ENCODE data around the gene RABL6.
"Not testable (repeated sequence)": the region's sequence is repeated elsewhere in the genome, so short reads cannot be mapped to it uniquely, and the experiment has no call there.

The RABL6 gene

DNA sequence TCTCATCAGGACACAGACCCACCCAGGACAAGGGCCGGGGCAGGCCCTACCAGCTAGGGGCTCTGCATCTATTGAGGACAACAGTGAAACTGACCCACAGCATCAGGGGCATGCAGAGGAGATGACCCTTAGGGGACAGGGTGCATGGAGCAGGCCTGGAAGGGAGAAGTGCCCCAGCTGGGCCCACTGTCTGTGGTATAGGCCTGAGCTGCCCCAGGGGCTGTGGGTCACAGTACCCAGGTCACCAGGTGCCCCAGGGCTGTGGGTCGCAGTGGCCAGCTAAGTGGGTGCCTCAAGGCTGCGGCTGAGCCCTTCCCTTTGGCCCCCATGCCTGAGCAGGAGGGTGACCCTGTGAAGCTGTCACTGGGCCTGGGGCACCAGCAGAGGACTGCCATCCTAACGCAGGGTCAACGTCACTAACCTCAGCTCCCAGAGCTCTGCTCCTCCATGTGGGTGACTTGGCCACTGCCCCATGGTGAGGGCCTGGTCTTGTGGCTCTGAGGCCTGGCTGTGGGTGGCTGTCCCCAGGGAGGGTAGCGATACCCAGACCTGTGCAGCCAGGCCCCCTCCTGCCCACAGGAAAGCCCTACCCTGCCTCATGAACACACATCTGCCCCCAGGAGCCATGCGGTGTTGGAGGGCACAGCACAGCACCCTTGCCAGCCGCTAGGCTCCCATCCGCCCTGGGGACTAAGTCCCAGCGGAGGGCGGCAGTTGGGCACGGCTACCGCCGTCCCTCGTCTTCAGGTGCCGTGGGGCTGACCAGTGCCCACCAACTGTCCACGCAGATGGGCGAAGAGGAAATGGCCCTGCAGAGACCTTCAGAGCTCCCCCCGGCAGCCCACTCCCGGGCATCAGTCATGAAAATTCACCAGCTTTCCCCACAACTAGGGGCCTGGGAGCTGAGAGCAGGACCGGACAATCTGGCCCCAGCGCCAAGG is 53.5 kb downstream of the RABL6 start:
- DNase-seq = no peak

DNA sequence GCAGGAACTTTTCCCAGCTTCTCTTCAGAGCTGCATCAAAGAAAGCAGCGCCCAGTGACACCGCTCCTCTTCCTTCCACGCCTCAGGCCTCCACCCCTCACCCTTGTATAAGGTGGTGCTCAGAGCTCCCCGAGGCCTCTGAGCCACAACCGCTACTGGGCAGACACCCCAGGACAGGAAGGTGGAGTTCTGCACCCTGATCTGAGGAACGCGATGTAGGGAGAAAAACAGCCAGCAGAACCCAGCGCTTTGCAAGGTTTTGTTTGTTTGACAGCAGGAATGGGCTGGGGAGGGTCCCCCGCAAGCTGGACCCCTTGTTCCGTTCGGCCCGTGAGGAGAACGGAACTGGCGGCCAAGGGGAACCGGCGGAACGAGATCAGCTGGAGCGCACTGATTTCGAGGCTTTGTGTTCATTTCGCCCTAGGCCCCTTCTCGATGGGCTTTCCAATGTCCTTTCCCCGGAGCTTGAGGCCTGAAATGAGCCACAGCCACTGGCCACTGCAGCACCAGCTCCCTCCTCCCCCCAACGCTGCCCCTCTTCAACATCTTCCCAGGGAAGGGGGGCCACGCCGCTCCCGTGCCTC is 54.2 kb downstream of the RABL6 start:
- DNase-seq = no peak

DNA sequence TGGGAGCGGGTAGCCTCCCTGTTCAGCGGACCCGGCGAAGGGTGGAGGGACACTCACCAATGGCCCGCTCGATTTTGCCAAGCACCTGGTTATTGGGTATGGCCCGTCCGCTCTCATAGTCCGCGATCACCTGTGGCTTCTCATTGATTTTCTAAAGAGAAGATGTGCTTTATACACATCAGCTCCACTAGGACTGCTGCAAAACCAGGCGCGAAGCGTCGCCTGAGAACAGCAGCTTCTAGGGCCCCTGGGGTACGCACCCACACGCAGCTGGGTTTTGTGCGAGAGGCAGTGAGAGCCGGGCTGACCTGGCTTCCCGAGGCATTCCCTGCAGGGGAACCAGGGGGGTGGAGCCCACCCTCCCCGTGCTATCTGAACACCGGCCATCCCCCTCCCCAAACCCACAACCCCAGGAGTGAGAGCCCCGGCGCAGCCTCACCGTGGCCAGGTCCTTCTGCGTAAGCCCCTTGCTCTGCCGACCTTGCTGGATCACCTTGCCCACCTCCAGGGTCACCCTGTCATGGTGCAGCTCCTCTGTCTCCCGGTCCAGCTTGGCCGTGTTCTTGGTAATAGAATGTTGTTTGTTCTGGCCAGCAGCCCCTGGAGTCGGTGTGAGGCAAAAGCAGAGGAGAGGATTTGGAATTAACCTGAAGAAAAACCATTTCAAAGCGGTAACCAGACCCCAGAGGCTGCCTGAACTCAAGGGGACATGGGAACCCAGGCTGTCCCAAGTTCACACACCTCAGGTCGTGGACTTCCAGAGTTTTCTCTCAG is 55.3 kb downstream of the RABL6 start:
- DNase-seq = no peak

DNA sequence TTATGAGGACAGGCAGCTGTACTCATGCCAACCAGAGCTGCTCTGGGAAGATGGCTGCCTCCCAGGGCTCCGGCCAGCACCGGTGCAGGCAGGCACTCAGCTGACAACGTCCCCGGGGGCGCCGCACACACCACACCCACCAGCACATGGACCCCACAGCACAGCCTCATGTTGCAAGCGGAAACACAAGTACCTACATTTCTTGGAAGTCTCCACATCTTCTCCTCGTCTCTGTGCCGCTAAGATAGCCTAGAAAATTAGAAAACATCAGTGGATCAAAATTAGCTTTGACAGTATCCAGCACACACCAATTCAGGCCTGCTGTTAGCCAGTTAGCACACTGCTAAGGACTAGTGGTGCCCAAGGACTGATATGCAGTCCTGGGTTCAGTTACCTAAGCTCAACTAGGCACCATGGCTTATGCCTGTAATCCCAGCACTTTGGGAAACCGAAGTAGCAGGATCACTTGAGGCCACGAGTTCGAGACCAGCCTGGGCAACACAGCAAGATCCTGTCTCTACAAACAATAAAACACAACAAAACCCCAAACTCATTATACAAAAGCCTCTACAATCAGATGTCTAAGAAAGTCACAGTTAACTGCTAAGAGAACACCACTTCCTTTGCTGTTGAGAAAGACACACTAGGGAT is 56.0 kb downstream of the RABL6 start:
- no peak for DNase-seq

DNA sequence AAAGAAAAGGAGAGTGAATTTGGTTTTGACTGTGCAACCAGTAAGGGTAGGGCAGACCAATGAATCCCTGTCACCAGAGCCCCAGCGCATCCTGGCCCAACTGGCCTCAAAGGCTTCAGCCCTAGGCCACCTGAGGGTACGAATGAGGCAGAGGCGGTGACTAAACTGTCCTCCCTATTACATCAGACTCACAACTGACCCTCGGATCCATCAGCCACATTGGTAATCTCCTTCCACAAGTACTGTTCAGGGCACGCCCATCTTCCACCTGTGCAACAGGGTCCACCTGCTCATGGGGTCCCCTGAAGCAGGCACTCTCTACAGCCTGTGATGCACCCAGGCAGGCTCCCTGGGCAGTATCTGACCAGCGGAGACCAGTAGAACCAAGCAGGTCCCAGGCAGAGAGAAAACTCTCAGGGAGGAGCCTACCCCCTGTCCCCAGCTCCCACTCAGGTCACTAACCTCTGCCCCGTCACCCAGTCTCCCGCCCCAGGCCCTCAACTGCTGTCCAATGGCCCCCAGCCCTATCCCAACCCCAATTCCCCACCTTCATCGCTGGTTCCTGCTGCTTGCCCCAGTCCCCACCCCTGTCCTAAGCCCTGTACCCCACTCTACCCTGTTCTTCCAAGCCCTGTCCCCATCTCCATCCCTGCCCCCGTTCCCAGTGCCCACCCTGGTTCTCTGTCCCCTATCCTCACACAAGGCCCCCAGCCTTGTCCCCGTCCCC is 57.5 kb downstream of the RABL6 start:
- no peak for DNase-seq

DNA sequence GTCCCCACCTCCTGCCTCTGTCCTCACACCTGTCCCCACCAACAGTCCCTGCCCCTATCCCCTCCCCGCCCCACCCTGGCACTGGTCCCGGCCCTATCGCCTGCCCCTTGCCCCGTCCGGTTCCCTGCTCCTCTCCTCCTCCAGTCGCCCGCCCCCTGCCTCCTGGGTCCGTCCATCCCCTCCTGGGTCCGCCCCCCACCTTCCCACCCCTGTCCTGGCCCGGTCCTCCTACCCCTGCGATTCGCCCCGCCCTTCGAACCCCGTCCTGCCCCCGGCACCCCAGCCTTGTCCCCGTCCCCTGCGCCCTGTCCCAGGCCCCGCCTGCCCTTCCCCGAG is 58.0 kb downstream of the RABL6 start:
- no peak for DNase-seq

DNA sequence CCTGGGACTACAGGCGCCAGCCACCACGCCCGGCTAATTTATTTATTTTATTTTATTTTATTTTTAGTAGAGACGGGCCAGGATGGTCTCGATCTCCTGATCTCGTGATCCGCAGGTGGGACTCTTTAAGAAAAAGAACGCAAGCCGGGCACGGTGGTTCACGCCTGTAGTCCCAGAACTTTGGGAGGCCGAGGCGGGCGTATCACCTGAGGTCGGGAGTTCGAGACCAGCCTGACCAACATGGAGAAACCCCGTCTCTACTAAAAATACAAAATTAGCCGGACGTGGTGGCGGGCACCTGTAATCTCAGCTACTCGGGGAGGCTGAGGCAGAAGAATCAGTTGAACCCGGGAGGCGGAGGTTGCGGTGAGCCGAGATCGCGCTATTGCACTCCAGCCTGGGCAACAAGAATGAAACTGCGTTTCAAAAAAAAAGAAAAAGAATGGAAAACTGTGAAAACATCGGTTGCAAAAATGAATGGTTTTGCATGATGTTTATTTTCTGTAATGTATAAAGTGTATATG is 59.2 kb downstream of the RABL6 start:
- DNase-seq = not testable (repeated sequence)

DNA sequence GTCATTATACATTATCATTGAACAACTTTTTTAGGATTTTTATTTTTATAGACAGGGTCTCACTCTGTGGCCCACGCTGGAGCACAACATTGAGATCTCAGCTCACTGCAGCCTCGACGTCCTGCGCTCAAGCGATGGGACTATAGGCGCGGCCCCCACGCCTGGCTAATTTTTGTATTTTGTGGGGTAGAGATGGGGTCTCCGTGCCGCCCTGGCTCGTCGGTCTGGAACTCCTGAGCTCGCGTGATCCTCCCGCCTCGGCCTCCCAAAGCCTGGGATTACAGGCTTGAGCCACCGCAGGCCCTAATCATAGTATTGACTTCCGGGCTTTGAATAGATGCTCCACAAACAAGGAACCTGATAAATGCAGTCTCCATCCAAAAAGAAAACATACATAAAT is 59.7 kb downstream of the RABL6 start:
- no peak for DNase-seq

DNA sequence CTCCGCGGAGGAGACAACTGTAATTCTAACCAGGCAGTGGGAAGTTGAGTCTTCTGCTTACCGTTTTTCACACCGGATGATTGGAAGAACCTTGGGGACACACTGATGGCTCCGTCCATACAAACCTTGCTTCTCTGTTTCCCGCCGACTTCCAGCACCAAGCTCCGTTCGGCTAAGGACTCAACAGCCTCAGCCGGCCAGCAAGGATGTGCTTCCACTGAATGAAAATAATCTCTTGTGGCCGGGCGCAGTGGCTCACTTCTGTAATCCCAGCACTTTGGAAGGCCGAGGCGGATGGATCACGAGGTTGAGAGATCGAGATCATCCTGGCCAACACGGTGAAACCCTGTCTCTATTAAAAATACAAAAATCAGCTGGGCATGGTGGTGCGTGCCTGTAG is 60.2 kb downstream of the RABL6 start:
- DNase-seq = no peak

DNA sequence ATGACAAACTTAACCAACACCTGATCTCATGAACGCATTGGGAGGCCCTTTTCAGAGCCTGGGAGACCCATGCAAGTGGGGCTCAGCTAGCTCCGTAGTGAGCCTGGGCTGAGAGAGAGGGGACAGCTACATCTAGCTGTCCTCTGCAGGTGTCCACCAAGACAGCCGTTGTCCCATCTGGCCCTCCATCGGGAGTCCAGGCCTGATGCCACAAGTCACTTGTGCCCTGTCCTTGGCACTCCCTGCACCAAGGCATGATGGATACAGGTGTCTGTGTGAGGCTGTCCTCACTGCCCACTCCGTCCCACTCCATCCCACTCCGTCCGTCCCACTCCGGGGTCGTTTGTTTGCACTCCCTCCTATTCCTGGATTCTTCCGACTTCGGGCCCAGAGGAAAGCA is 60.9 kb downstream of the RABL6 start:
- no peak for DNase-seq

DNA sequence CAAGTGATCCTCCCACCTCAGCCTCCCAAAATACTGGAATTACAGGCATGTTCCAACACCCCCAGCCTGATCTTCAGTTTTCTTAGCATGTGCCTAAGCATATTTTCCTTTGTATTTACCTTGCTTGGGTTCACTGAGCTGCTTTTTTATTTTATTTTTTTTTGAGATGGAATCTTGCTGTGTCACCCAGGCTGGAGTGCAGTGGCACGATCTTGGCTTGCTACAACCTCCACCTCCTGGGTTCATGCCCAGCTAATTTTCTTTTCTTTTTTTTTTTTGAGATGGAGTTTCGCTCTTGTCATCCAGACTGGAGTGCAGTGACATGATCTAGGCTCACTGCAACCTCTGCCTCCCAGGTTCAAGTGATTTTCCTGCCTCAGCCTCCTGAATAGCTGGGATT is 61.9 kb downstream of the RABL6 start:
- DNase-seq = not testable (repeated sequence)

DNA sequence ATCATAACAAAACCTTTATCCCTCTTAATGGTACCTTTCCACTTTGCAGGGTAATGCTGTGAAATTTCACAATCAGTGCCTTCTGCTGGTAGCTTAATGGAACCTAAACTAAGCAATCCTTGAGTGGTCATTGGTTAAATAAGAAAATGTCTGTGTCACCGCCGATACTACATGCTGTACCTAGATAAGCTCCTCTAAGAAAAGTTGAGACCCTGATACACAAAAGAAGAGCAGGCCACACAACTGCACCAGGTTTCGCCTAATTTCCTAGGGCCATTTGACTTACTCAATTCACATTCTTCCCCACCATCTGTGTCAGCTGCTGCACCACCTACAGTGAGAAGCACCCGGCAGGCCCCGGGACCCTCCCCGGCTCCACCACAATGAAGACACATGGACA is 67.4 kb downstream of the RABL6 start:
- no peak for DNase-seq

DNA sequence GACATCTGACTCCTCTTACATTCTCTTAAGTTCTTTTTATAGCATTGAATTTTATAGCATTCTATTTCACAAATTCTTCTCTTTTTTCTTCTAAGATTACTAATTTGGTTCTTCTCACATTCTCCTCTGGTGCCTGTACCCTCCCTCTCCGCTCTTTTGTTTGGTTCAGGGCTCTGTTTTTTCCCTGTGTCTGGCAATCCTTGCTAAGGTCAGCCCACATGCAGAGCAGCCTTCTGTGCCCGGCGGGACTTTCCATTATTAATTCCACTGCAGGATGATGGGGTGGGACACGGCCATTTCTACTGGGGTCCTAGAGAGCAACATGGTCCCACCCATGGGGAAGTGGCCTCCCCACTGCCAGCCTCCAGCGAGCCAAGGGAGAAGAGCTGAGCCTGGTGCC is 68.7 kb downstream of the RABL6 start:
- no peak for DNase-seq

DNA sequence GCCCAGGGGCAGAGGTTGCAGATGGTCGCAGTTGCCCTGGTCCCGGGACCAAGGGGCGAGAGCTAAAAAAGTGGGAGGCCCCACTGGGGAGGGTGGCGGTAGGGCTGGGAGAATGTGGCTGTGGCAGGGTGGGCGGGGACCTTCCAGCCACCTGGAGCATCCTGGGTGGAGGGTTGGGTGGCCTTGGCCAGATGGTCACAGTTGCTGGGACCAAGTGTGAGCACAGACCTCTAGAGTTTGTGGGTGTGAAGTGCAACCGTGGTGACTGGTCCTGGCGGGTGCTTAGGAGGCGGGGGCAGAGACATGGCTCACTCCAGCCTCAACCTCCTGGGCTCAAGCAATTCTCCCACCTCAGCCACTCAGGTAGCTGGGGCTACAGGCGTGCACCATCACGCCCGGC is 72.9 kb downstream of the RABL6 start:
- no peak for DNase-seq

DNA sequence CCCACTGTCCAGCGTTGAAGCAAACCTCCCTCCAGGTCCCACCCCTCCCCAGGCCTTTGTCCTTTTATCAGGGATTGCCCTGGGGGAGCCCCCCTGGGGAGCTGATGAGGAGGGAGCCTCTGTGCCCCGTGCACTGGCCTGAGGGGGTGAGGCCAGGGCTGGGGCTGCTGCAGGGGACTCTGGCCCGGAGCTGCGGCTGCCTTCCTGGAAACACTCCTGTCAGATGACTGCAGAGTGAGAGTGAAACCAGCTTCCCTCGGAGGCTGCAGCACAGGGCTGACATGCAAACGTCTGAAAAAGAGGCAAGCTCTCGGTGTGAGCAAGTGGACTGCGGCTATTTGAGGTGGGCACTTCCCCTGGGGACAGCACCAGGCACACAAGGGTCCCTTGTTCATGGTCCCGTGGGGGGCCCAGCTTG is 74.0 kb downstream of the RABL6 start:
- no peak for DNase-seq

DNA sequence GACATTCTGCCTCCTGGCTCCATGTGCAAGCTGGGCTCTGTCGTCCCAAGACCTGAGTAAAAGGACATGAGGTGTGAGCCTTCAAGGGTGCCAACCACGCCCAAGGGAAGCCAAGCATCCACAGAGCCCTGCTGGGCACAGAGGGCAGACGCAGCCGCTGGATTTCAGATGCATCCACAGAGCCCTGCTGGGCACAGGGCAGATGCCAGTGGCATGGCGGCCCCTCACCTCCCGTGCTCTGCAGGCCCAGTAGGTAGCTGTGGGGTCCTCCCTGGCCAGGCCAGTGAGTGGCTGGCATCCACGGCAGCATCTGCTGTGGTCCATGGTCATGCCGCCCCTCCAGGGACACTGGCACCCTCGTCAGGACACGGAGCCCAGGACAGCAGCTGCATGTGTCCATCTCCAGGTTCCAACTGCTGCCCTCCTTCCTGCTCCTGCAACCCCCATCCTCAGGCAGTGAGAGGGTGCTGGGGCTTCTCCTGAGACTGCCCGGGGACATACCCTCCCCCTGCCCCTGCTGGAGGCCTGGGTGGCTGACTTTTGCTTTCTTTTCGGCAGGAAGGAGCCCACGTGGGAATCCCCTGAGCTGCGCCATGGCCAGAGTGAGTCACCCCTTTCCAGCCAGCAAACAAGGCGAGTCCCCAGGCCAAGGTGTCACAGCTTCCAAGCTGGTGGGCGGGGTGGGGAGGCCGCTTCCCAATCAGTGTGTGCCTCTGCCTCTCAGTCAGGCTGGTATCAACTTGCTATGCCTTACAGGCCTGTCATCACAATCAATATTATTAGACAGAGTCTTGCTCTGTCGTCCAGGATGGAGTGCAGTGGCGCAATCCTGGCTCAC is 74.6 kb downstream of the RABL6 start:
- no peak for DNase-seq

DNA sequence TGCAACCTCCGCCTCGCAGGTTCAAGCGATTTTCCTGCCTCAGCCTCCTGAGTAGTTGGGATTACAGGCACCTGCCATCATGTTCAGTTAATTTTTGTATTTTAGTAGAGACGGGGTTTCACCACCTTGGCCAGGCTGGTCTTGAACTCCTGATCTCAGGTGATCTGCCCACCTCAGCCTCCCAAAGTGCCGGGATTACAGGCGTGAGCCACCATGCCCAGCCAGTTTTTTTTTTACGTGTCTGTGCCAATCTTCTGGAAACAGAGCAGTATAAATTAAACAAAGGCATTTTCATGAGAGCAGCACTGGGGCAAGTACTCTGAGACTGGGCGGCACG is 75.2 kb downstream of the RABL6 start:
- DNase-seq = not testable (repeated sequence)

DNA sequence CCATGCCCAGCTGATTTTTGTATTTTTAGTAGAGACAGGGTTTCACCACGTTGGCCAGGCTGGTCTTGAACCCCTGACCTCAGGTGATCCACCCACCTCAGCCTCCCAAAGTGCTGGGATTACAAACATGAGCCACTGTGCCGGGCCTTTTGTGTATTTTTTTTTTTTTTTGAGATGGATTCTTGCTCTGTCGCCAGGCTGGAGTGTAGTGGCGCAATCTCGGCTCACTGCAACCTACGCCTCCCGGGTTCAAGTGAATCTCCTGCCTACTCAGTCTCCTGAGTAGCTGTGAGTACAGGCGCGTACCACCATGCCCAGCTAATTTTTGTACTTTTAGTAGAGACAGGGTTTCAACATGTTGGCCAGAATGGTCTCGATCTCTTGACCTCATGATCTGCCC is 75.9 kb downstream of the RABL6 start:
- not testable (repeated sequence) for DNase-seq

DNA sequence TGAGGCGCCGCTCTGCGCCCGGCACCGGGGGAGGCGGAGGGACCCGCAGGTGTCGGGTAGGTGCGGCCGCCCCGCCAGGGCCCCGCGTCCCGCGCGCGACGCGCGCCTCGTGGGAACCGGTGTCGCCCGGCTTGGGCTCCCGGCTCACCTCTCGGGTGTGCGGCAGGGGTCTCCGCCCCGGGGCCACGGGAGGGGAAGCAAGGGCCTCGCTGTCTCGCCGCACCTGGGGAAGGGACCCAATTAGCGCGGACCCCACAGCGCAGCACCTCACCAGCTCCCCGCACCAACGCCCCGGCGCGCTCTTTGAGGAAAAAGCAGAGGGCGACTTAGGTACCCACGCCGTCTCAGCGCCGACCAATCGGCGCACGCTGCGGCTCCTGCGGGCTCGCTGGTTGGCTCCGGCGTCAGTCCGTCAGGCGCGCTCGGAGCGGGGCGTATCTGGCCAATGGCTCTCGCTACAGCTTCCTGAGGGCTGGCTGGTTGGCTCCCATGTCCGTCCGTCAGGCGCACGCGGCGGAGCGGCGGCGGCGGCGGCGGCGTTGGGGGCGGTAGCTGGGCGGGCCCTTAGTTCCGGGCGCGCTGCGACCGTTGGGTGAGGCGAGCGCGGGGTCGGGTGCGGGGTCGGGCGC is 78.3 kb downstream of the RABL6 start, which contains the start of gene TRAF2:
TSS of gene TRAF2 (plus strand) at position 567 of the 629 bp plus-strand sequence. CDS start 12,225 bp downstream, outside the sequence.
- peak; percentile 78 to 96 for DNase-seq

All from NCI-H526 (cell line).